H7 (cell line): ENCODE results near the gene GPSM1. TPM values are rescaled to one million over a fixed set of nuclear protein-coding genes. Genes with fewer than 3 reads are reported as not detected.

ENCODE experiments used
- DNase-seq: peaks from one replicate; pipeline ENCODE4 v3.0.0; 2012
- H3K27me3 ChIP-seq: 2 replicates; pipeline ENCODE4 v1.6.0; 2011; ENCODE audit warnings: mild to moderate bottlenecking, low read length; ENCODE audit not compliant: control insufficient read depth, insufficient read depth
- H3K36me3 ChIP-seq: replicated peaks from 2 replicates; pipeline ENCODE4 v1.5.1; 2011; ENCODE audit warnings: low read length; ENCODE audit not compliant: control insufficient read depth, insufficient read depth
- H3K4me3 ChIP-seq: 2 replicates; pipeline ENCODE4 v1.5.1; 2011; ENCODE audit warnings: low read depth, mild to moderate bottlenecking, control low read depth, low read length, moderate library complexity; ENCODE audit not compliant: insufficient read depth
- total RNA-seq: library from RNA; depleted of rRNA; stranded (reverse); fragments of >200 nt; shearing (Covaris generic); gene quantifications from 2 replicates; pipeline ENCODE4 v1.2.3, GENCODE V29; 2014

Gene GPSM1
- total RNA-seq, 1 experiment from 2014 or later: 22.2 TPM

DNA sequence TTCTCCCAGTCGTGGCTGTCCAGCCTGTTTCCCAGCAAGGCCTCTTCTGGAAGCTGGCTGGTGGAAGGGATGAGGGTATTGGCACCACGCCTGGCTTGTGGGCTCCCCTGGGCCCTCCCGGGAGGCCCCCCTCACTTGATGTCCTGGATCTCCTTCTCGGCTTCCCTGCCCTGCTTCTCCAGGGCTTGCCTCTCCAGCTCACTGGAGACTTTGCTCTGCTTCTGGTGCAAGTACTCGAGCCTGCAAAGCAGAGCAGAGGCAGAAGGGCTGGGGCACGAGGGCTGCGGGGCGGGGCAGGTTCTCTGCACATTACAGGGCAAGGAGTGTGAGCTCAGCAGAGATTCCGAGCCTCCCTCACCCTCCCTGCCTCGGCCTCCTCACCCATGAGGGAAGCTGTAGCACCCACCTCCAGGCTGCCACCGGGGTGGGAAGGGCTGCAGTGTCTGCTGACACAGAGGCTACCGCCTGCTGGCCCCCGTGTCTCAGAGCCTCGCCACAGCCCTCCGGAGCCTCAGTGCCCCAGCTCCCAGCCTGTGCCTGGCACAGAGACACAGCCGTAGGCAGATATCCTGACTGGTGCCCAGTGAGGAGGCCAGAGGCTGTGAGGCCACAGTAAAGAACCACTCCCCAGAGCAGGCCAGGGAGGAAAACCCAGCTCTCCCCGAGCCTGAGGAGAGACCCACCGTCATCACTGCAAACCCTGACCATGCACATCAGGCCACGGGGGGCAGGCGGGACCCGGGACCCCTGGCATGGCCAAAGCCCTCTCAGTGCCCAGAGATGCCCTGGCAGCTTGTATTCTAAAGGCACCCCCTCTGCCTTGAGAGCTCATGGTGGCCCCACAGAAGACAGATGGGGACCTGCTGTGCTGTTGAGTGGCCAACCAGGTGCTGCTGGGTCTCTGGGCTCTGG lies 65.5 kb downstream of the GPSM1 start:
- Histone ChIP-seq H3K4me3 (no peak overlapping the region), H3K36me3 (peaks cover 53% of the 10 kb centered on the region), H3K27me3 (no peaks in the 10 kb centered on the region)
- no peak for DNase-seq

DNA sequence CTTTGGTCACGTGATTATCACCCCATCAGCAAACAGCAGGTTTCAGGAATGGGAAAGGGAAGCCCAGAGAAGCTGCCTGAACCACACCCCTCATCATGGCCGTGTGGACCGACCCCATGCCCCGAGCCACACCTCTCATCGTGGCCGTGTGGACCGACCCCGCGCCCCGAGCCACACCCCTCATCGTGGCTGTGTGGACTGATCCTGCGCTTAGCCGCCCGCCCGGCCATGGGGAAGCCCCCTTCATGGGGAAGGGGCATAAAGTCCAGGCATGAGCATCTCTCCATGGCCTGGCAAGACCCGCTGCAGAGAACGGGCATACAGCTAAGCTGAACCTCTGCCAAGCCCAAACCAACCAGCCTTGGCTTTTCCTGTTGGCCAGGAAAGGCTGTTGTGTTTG lies 66.2 kb downstream of the GPSM1 start:
- H3K36me3 ChIP-seq: peaks cover 53% of the 10 kb centered on the region

GRCh38 chr9:136394312-136395019 lies 67.1 kb downstream of the GPSM1 start:
- Histone ChIP-seq H3K4me3 (no peak overlapping the region), H3K36me3 (peaks cover 47% of the 10 kb centered on the region), H3K27me3 (no peaks in the 10 kb centered on the region)
- DNase-seq: no peak

More for the DNA sequence above, 66.2 kb downstream of the GPSM1 start:
- Histone ChIP-seq H3K4me3 (no peak overlapping the region), H3K27me3 (no peaks in the 10 kb centered on the region)
- no peak for DNase-seq

GRCh38 chr9:136395020-136395340 lies 67.6 kb downstream of the GPSM1 start:
- DNase-seq: no peak
- H3K36me3 ChIP-seq: peaks cover 45% of the 10 kb centered on the region
- H3K4me3 ChIP-seq: no peak overlapping the region
- H3K27me3 ChIP-seq: no peaks in the 10 kb centered on the region

DNA sequence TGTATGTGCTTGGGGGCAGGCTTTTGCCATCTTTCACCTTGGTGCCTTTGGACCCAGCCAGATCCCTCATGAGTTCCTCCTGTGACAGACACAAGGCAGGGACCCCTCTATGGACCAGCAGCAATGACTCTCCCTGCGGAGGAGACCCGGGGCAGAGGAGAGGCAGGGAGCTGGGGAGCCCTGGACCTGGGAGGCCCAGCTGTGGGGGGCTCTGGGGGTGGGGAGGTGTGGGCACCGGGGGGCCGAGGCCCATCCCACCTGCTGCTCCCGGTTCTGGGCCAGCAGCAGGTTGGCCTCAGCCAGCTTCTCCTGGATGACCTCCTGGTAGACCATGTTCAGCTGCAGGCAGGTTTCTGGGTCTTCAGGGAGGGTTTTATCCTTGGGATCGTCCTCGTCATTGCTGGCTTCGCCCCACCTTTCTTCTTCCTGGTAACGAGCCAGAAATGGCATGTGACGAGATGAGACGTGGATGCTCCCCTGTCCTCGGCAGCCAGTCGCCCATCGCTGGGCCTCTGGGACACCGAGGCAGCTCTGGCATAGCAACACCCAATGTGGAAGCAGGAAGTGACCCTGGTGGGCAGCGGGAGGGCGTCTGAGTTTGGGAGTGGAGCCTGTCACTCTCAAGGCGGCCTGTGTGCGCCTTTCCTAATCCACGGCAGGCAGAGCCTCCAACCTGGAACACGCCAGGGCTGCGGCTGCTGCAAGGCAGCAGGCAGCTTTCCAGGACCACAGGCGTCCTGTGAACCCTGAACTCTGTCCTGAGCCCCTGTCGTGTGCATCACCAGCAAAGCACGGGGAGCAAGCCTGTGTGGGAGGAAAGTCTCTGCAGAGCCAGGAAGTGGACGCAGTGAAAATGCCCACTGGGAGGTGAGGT lies 68.2 kb downstream of the GPSM1 start:
- peaks cover 44% of the 10 kb centered on the region for H3K36me3 ChIP-seq
- no peak overlapping the region for H3K4me3 ChIP-seq
- H3K27me3 ChIP-seq: no peaks in the 10 kb centered on the region
- no peak for DNase-seq

- DNase-seq: no peak
- no peaks in the 10 kb centered on the region for H3K27me3 ChIP-seq
- peaks cover 44% of the 10 kb centered on the region for H3K36me3 ChIP-seq
- H3K4me3 ChIP-seq: no peak overlapping the region
These were observed 68.8 kb downstream of the GPSM1 start for GRCh38 chr9:136396219-136396515.

DNA sequence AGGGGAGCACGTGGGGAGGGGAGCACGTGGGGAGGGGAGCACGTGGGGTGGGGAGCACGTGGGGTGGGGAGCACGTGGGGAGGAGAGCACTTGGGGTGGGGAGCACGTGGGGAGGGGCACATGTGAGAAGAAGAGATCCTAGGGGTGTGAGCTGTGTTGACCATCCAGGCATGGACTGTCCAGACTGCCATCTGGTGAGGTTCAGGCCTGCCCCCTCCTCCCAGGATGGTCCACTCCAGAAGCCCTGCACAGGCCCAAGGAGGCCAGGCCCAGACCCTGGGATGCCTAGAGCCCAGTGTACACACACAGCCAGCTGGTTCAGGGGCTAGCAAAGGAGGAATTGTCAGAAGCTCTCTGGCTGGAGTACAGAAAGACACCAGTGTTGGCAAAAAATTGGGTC lies 70.3 kb downstream of the GPSM1 start:
- no peak overlapping the region for H3K4me3 ChIP-seq
- H3K27me3 ChIP-seq: no peaks in the 10 kb centered on the region
- H3K36me3 ChIP-seq: peaks cover 43% of the 10 kb centered on the region

GRCh38 chr9:136398286-136398685 lies 70.9 kb downstream of the GPSM1 start:
- no peaks in the 10 kb centered on the region for H3K27me3 ChIP-seq
- DNase-seq: no peak
- peaks cover 42% of the 10 kb centered on the region for H3K36me3 ChIP-seq
- no peak overlapping the region for H3K4me3 ChIP-seq

More for the DNA sequence above, 70.3 kb downstream of the GPSM1 start:
- DNase-seq: no peak

DNA sequence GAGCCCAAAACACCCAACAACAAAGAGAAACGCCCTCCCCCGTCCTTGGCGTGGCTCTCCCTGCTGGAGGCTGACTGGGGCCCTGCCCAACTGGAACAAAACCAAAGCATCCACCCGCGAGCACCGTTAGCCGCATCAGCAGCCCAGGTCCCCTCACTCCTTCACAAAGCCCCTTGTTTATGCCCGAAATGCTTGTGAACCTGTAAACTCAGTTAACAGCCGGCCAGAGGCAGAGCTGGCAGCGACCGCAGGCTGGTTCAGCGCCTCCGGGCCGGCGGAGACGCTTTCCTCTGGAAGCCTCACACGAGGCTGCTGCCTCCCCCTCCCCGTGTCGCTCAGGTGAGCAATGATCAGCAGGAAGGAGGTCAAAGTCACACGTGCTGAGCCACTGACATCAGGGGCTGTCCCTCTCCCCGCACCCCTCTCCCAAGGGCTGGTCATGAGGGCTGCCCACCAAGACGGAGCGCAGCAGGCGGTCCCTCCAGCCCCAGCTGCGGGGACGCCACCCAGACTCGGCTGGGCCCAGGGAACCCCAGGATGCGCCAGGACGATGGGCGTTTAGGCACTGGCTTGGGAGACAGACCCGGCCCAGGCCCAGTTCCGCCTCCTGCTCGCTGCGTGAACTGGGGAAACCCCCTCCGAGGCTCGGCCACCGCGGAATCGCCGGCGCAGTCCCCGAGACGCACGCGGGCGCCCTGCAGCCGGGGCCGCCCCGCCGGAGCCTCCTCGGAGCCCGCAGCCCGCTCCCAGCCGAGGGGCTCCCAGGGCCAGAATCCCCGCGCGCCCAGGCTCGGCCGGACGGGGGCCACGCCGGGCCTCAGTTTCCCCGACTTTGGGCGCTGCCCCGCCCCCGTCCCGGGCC lies 72.1 kb downstream of the GPSM1 start:
- DNase-seq: peak; percentile 87
- Histone ChIP-seq H3K4me3 (peak overlapping the region; percentile 86), H3K36me3 (peaks cover 43% of the 10 kb centered on the region)

DNA sequence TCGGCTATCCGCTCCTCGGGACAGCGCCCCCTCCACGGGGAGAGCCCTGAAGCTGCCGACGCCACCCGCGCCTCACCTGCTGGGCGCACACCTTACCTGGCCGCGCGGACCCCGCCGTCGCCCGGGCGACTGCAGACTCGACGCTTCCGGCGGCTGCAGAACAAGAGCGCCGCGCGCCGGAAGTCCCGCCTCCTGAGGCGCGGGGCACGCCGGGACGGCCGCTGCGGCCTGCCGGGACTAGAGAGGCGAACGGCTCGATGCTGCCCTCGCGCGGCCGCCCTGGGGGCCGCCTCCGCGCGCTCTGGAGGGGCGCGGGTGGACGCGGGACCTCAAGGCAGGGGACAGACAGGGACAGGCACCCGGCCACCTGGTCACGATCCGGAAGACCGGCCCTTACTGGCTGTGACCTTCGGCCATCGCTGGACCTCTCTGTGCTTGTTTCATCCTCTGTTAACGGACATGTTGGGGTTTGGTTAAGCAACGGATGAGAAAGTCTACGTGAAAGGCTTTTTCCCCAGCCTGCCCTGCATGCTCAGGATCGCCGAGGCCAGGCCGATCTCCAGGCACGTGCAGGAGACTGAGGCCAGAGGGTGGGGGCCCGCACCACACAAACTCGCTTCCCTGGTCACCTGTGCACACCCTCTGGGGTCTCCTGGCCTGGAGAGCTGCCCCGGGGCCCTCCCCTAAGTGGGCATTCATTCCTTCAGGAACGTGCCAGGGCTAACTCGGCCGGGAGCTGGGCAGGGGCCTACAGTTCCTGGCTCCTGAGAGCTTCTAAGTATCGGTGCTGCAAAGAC lies 72.9 kb downstream of the GPSM1 start, which contains the start of gene SNAPC4:
SNAPC4 (minus strand) TSS at position 133 of the 797 bp plus-strand sequence. CDS start 1,742 bp downstream, outside the sequence.
- H3K36me3 ChIP-seq: peaks cover 40% of the 10 kb centered on the region
- no peaks in the 10 kb centered on the region for H3K27me3 ChIP-seq
- peak within 1 kb of the TSS; percentile 86 for H3K4me3 ChIP-seq
- DNase-seq: peak; percentile 99

More for the DNA sequence above, 72.1 kb downstream of the GPSM1 start:
- H3K27me3 ChIP-seq: no peaks in the 10 kb centered on the region

DNA sequence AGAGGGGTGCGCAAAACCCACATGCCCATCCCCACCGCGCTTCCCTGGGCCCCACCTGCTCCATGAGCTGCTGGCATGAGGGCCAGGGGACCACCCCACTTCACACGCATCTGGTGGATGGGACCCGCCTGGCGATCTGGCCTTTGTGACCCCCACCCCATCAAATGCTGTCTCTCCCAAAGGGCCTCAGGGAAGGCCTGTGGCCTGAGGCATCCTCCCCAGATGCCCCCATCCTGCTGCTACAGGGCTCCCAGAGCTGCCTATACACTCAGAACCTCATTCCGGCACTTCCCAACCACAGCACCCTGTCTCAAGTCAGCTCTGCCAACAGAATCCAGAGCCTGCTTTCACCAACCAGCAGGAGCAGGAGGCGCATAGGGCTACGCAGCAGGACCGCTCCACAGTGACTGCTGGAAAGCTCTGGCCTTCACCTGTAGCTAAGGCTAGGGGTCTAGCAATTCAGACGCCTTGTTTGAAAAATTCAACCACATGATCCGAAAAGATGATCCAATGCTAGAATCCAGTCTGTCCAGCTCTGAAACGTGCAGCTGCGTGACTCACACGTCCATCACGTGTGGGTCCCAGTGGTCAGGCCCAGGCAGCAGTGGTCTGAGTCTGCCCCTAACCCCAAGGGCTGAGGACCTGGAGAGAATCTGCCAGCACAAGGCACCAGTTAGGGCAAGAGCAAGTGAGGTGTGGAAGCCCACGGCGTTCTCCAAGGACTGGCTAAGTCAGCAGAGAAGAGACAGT lies 74.0 kb downstream of the GPSM1 start:
- Histone ChIP-seq H3K36me3 (peaks cover 39% of the 10 kb centered on the region), H3K27me3 (no peaks in the 10 kb centered on the region), H3K4me3 (no peak overlapping the region)
- DNase-seq: no peak

DNA sequence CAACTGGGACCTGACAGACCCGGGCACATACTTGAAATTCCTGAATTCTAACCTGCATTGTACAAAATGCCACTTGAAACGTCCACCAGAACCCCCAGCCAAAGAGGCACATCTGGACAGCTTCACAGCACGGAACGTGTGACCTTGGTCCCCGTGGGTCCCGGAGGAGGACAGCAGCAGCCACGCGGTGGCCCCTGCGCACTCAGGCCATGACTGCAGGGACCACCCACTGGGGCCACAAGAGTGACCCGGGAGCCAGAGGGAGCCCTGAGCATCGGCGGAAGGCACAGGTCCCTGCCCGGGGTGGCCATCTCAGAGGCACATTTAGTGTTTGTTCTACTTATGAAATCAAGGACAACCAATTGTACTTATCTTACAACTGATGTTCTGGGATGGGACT lies 74.7 kb downstream of the GPSM1 start:
- H3K36me3 ChIP-seq: peaks cover 39% of the 10 kb centered on the region
- no peak for DNase-seq
- no peaks in the 10 kb centered on the region for H3K27me3 ChIP-seq
- H3K4me3 ChIP-seq: no peak overlapping the region

DNA sequence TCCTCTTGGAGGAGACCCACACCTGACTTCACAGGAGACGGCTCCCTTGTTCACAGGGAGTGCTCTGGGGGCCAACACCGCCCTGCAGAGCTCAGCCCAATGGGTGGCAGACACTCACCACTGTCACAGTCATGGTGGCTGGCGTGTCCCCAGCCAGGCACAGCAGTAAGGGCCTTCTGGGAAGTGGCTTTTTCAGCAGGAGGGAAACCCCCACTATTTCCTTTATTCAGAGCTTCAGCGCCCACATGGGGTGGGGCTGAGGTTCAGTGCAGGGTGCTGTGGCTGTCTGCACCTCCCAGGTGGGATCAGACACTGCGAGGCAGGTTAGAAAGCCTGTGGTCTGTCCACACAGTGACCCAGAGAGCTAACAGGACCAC lies 76.2 kb downstream of the GPSM1 start:
- DNase-seq: no peak
- Histone ChIP-seq H3K27me3 (no peaks in the 10 kb centered on the region), H3K36me3 (peaks cover 35% of the 10 kb centered on the region), H3K4me3 (no peak overlapping the region)
